ENCODE data around the gene RTKN. TPM values are rescaled to one million over a fixed set of nuclear protein-coding genes. Genes with fewer than 3 reads are reported as not detected.

The RTKN gene
- polyA plus RNA-seq, 1 donor from 2014 or later = 4.9 TPM

DNA sequence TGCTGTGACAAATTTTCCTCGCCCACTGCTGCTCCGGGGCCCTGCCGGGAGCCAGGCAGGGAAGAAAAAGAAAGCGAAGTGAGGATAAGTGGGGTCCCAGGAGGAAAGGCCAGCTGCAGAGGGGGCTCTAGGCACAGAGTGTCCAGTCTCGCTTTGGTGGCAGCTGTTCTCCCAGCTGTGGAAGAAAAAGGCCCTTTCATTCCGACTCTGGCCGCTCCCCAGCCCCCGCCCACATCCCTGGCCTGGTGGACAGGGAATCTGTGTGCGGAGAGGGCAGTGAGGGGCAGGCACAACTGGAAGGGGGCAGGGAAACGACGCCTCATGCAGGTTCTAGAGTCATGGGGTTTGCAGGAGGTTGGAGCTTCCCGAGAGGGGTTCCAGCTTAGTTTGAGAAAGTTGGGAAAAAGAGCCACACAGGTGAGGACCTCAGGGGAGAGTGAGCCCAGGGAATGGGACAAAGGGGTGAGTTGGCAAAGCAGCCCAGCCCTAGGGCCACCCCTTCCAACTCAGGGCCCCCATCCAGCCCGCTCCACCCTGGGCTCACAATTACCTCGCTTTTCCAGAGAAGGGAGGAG is 1.8 kb downstream of the RTKN start:
- no peak overlapping the region for H3K4me2 ChIP-seq (ENCODE audit: low read length)
- H3K9me2 ChIP-seq (ENCODE audit: insufficient read depth, low read length) = no peaks in the 10 kb centered on the region
- no peaks in the 10 kb centered on the region for H3K79me2 ChIP-seq (replicated peaks; ENCODE audit: insufficient read depth, low read length)
- H2AFZ ChIP-seq (ENCODE audit: low read depth, low read length) = no peak overlapping the region
- H3K9me3 ChIP-seq (ENCODE audit: low read length) = no peaks in the 10 kb centered on the region
- H3K27me3 ChIP-seq (ENCODE audit: insufficient read depth, low read depth, low read length) = peaks cover 29% of the 10 kb centered on the region
- H3K9ac ChIP-seq (ENCODE audit: low read length) = peak overlapping the region; percentile 45
- no peak overlapping the region for H3K27ac ChIP-seq (ENCODE audit: low read length)
- TF ChIP-seq EZH2 (IDR thresholded peaks at IDR 0.05; ENCODE audit: borderline replicate concordance, insufficient read depth, low read length, poor library complexity, severe bottlenecking) (no peak), TAF1 (IDR thresholded peaks at IDR 0.05; ENCODE audit: low read depth) (no peak), RAD21 (conservative IDR thresholded peaks at IDR 0.05) (no peak), EP300 (conservative IDR thresholded peaks at IDR 0.05; ENCODE audit: poor library complexity, severe bottlenecking) (no peak), MXI1 (conservative IDR thresholded peaks at IDR 0.05; ENCODE audit: poor library complexity, severe bottlenecking) (no peak), POLR2AphosphoS5 (IDR thresholded peaks at IDR 0.05) (no peak)
- TF ChIP-seq, protein P1, sequence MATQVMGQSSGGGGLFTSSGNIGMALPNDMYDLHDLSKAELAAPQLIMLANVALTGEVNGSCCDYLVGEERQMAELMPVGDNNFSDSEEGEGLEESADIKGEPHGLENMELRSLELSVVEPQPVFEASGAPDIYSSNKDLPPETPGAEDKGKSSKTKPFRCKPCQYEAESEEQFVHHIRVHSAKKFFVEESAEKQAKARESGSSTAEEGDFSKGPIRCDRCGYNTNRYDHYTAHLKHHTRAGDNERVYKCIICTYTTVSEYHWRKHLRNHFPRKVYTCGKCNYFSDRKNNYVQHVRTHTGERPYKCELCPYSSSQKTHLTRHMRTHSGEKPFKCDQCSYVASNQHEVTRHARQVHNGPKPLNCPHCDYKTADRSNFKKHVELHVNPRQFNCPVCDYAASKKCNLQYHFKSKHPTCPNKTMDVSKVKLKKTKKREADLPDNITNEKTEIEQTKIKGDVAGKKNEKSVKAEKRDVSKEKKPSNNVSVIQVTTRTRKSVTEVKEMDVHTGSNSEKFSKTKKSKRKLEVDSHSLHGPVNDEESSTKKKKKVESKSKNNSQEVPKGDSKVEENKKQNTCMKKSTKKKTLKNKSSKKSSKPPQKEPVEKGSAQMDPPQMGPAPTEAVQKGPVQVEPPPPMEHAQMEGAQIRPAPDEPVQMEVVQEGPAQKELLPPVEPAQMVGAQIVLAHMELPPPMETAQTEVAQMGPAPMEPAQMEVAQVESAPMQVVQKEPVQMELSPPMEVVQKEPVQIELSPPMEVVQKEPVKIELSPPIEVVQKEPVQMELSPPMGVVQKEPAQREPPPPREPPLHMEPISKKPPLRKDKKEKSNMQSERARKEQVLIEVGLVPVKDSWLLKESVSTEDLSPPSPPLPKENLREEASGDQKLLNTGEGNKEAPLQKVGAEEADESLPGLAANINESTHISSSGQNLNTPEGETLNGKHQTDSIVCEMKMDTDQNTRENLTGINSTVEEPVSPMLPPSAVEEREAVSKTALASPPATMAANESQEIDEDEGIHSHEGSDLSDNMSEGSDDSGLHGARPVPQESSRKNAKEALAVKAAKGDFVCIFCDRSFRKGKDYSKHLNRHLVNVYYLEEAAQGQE (IDR thresholded peaks at IDR 0.05; ENCODE audit: borderline replicate concordance) = no peak
- TF ChIP-seq, protein P2, sequence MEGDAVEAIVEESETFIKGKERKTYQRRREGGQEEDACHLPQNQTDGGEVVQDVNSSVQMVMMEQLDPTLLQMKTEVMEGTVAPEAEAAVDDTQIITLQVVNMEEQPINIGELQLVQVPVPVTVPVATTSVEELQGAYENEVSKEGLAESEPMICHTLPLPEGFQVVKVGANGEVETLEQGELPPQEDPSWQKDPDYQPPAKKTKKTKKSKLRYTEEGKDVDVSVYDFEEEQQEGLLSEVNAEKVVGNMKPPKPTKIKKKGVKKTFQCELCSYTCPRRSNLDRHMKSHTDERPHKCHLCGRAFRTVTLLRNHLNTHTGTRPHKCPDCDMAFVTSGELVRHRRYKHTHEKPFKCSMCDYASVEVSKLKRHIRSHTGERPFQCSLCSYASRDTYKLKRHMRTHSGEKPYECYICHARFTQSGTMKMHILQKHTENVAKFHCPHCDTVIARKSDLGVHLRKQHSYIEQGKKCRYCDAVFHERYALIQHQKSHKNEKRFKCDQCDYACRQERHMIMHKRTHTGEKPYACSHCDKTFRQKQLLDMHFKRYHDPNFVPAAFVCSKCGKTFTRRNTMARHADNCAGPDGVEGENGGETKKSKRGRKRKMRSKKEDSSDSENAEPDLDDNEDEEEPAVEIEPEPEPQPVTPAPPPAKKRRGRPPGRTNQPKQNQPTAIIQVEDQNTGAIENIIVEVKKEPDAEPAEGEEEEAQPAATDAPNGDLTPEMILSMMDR (IDR thresholded peaks at IDR 0.05; ENCODE audit: poor library complexity, severe bottlenecking) = no peak
- H3F3A ChIP-seq (ENCODE audit: insufficient read depth, low read length, poor library complexity, severe bottlenecking) = no peaks in the 10 kb centered on the region
- no peaks in the 10 kb centered on the region for H3K36me3 ChIP-seq (ENCODE audit: insufficient read depth, low read length)
- H3K4me3 ChIP-seq (ENCODE audit: low read length) = peak overlapping the region; percentile 57
- no peaks in the 10 kb centered on the region for H4K20me1 ChIP-seq (ENCODE audit: insufficient read depth)

DNA sequence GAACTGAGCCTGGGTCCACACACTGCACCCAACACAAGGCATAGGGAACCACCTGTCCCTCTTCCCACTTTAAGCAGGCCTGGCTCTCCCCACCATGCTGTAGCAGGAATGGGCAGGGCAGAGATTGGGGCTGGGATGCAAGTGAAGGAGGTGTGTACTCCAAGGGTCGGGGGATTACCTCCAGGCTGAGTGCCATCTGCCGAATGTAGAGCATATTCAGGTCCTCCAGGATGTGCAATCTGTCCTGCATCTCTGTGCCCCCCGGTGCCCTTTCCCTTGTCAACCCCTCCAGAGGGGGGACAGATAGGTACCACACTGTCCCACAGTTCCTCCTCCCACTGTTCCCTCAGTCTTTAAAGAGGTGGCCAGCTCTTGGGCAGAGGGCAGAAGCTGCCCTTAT is 2.4 kb downstream of the RTKN start:
- Histone ChIP-seq H4K20me1 (ENCODE audit: insufficient read depth) (no peaks in the 10 kb centered on the region), H3K4me3 (ENCODE audit: low read length) (peak overlapping the region; percentile 57), H3K9me2 (ENCODE audit: insufficient read depth, low read length) (no peaks in the 10 kb centered on the region), H3K9ac (ENCODE audit: low read length) (peak overlapping the region; percentile 45), H3K27me3 (ENCODE audit: insufficient read depth, low read depth, low read length) (peaks cover 29% of the 10 kb centered on the region), H3F3A (ENCODE audit: insufficient read depth, low read length, poor library complexity, severe bottlenecking) (no peaks in the 10 kb centered on the region), H3K27ac (ENCODE audit: low read length) (no peak overlapping the region), H2AFZ (ENCODE audit: low read depth, low read length) (no peak overlapping the region), H3K9me3 (ENCODE audit: low read length) (no peaks in the 10 kb centered on the region), H3K4me2 (ENCODE audit: low read length) (no peak overlapping the region), H3K36me3 (ENCODE audit: insufficient read depth, low read length) (no peaks in the 10 kb centered on the region), H3K79me2 (replicated peaks; ENCODE audit: insufficient read depth, low read length) (no peaks in the 10 kb centered on the region)
- no peak for TF ChIP-seq TAF1 (IDR thresholded peaks at IDR 0.05; ENCODE audit: low read depth)
- TF ChIP-seq, protein P1 (IDR thresholded peaks at IDR 0.05; ENCODE audit: borderline replicate concordance) = no peak
- no peak for TF ChIP-seq POLR2AphosphoS5 (IDR thresholded peaks at IDR 0.05)
- no peak for TF ChIP-seq SMC3 (conservative IDR thresholded peaks at IDR 0.05; ENCODE audit: poor library complexity)
- TF ChIP-seq MXI1 (conservative IDR thresholded peaks at IDR 0.05; ENCODE audit: poor library complexity, severe bottlenecking) = no peak
- no peak for TF ChIP-seq RAD21 (conservative IDR thresholded peaks at IDR 0.05)
- TF ChIP-seq, protein P2 (IDR thresholded peaks at IDR 0.05; ENCODE audit: poor library complexity, severe bottlenecking) = no peak
- no peak for TF ChIP-seq EZH2 (IDR thresholded peaks at IDR 0.05; ENCODE audit: borderline replicate concordance, insufficient read depth, low read length, poor library complexity, severe bottlenecking)
- no peak for TF ChIP-seq EP300 (conservative IDR thresholded peaks at IDR 0.05; ENCODE audit: poor library complexity, severe bottlenecking)
